ENCODE results near the gene C1QTNF2. TPM values are rescaled to one million over a fixed set of nuclear protein-coding genes. Genes with fewer than 3 reads are reported as not detected.

C1QTNF2 gene
- total RNA-seq, 2 donors from 2014 or later, result 8.4 TPM; not detected in 1

DNA sequence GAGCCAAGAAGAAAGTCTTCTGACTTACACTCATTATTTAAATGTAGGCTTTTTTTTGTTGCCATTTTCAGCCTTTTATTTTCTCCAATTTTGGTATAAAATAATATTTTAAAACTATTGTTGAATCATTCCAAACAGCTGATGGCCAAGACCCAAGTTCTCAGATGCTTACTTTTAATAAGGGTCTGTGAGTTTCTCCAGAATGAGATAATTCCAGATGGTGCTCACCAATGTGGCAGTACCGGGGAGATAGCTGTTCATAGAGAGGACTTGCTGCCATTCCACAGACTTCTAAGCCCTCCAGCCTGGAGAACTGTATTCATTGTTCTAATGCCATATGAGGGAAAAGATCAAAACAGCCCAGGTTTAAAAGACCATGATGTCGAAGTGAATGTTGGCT lies 5.3 kb upstream of the C1QTNF2 start:
- Histone ChIP-seq H3K27me3 (replicated peaks; ENCODE audit: insufficient read depth) (no peaks in the 10 kb centered on the region), H3K36me3 (no peaks in the 10 kb centered on the region), H3K4me3 (no peak overlapping the region), H3K4me1 (replicated peaks) (no peaks in the 10 kb centered on the region), H3K9me3 (no peaks in the 10 kb centered on the region), H3K27ac (no peak overlapping the region)
- 52% methylated on average over 2 of the region's 2 CpGs for WGBS
- DNase-seq (ENCODE audit: low spot score), result no peak
- intact Hi-C loops (cut with DNase I), result no loop called here
- TF ChIP-seq POLR2A (IDR thresholded peaks at IDR 0.05), result no peak
- TF ChIP-seq, protein P1, sequence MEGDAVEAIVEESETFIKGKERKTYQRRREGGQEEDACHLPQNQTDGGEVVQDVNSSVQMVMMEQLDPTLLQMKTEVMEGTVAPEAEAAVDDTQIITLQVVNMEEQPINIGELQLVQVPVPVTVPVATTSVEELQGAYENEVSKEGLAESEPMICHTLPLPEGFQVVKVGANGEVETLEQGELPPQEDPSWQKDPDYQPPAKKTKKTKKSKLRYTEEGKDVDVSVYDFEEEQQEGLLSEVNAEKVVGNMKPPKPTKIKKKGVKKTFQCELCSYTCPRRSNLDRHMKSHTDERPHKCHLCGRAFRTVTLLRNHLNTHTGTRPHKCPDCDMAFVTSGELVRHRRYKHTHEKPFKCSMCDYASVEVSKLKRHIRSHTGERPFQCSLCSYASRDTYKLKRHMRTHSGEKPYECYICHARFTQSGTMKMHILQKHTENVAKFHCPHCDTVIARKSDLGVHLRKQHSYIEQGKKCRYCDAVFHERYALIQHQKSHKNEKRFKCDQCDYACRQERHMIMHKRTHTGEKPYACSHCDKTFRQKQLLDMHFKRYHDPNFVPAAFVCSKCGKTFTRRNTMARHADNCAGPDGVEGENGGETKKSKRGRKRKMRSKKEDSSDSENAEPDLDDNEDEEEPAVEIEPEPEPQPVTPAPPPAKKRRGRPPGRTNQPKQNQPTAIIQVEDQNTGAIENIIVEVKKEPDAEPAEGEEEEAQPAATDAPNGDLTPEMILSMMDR (IDR thresholded peaks at IDR 0.05), result no peak
- TF ChIP-seq POLR2AphosphoS5 (IDR thresholded peaks at IDR 0.05), result no peak

GRCh38 chr5:160375166-160375565 lies 4.7 kb upstream of the C1QTNF2 start:
- no peaks in the 10 kb centered on the region for H3K27me3 ChIP-seq (replicated peaks; ENCODE audit: insufficient read depth)
- no peak overlapping the region for H3K27ac ChIP-seq
- no peaks in the 10 kb centered on the region for H3K36me3 ChIP-seq
- H3K9me3 ChIP-seq, result no peaks in the 10 kb centered on the region
- no peak overlapping the region for H3K4me3 ChIP-seq
- TF ChIP-seq, protein P1 (IDR thresholded peaks at IDR 0.05), result no peak
- no peak for TF ChIP-seq POLR2A (IDR thresholded peaks at IDR 0.05)
- TF ChIP-seq POLR2AphosphoS5 (IDR thresholded peaks at IDR 0.05), result no peak
- intact Hi-C loops (cut with DNase I), result no loop called here
- no peaks in the 10 kb centered on the region for H3K4me1 ChIP-seq (replicated peaks)
- no peak for DNase-seq (ENCODE audit: low spot score)

- no peak overlapping the region for H3K4me3 ChIP-seq
- H3K27ac ChIP-seq, result no peak overlapping the region
- intact Hi-C loops (cut with DNase I), result no loop called here
- H3K9me3 ChIP-seq, result no peaks in the 10 kb centered on the region
- H3K4me1 ChIP-seq (replicated peaks), result no peaks in the 10 kb centered on the region
- no peaks in the 10 kb centered on the region for H3K27me3 ChIP-seq (replicated peaks; ENCODE audit: insufficient read depth)
- TF ChIP-seq POLR2A (IDR thresholded peaks at IDR 0.05) (no peak), POLR2AphosphoS5 (IDR thresholded peaks at IDR 0.05) (no peak)
- TF ChIP-seq, protein P1 (IDR thresholded peaks at IDR 0.05), result no peak
- DNase-seq (ENCODE audit: low spot score), result no peak
- no peaks in the 10 kb centered on the region for H3K36me3 ChIP-seq
Observed at GRCh38 chr5:160371294-160371693, 868 bp upstream of the C1QTNF2 start.

DNA sequence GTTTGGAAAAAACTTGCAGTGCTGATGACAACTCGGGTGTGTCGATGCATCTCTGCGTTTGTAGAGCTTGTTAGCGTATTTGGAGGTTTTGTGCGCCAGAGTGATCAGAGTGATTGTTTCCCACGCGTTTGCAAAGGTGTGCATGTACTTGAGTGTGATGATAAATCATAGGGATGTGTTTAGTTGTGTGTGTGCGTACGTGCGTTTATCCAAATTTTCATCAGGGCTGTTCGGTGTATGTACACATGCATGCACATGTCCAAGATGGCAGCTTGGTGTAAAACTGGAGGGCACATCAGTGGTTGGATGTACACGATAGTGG lies 248 bp upstream of the C1QTNF2 start:
- Histone ChIP-seq H3K27me3 (replicated peaks; ENCODE audit: insufficient read depth) (no peaks in the 10 kb centered on the region), H3K9me3 (no peaks in the 10 kb centered on the region), H3K4me3 (peak overlapping the region; percentile 42 to 43), H3K27ac (no peak overlapping the region), H3K4me1 (replicated peaks) (no peaks in the 10 kb centered on the region), H3K36me3 (no peaks in the 10 kb centered on the region)
- TF ChIP-seq POLR2AphosphoS5 (IDR thresholded peaks at IDR 0.05), result no peak
- TF ChIP-seq, protein P1 (IDR thresholded peaks at IDR 0.05), result no peak
- TF ChIP-seq POLR2A (IDR thresholded peaks at IDR 0.05), result no peak
- no peak for DNase-seq (ENCODE audit: low spot score)
- WGBS, result 31% methylated on average over 12 of the region's 12 CpGs
- intact Hi-C loops (cut with DNase I), result no loop called here

- no peak overlapping the region for H3K27ac ChIP-seq
- 97% methylated on average over 3 of the region's 3 CpGs for WGBS
- no peaks in the 10 kb centered on the region for H3K4me1 ChIP-seq (replicated peaks)
- no peaks in the 10 kb centered on the region for H3K36me3 ChIP-seq
- DNase-seq (ENCODE audit: low spot score), result no peak
- H3K27me3 ChIP-seq (replicated peaks; ENCODE audit: insufficient read depth), result no peaks in the 10 kb centered on the region
- intact Hi-C loops (cut with DNase I), result no loop called here
- no peak overlapping the region for H3K4me3 ChIP-seq
- no peaks in the 10 kb centered on the region for H3K9me3 ChIP-seq
- TF ChIP-seq POLR2AphosphoS5 (IDR thresholded peaks at IDR 0.05) (no peak), POLR2A (IDR thresholded peaks at IDR 0.05) (no peak)
- TF ChIP-seq, protein P1 (IDR thresholded peaks at IDR 0.05), result no peak
Observed at GRCh38 chr5:160367885-160368284, 2.5 kb downstream of the C1QTNF2 start.
